ENCODE results near the gene LIN54.

DNA sequence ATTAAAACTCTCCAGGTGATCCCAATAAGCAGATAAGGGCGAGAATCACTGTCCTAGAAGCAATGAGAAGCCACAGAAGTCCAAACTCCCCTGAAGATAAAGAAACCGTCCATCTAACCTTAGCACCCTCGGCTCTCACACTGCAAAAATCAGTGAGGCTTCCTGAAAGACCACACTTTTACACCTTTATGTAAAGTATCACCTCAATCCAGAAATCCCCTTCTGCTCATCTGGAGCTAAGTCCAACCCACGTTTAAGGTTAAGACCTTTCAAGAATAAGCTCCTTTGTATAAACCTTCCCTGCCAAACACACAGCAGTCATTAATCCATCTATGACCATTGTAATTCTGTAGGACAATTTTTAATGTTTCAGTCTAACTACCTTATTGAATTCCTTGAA lies 41.7 kb downstream of the LIN54 start:
- TF ChIP-seq, protein P1, sequence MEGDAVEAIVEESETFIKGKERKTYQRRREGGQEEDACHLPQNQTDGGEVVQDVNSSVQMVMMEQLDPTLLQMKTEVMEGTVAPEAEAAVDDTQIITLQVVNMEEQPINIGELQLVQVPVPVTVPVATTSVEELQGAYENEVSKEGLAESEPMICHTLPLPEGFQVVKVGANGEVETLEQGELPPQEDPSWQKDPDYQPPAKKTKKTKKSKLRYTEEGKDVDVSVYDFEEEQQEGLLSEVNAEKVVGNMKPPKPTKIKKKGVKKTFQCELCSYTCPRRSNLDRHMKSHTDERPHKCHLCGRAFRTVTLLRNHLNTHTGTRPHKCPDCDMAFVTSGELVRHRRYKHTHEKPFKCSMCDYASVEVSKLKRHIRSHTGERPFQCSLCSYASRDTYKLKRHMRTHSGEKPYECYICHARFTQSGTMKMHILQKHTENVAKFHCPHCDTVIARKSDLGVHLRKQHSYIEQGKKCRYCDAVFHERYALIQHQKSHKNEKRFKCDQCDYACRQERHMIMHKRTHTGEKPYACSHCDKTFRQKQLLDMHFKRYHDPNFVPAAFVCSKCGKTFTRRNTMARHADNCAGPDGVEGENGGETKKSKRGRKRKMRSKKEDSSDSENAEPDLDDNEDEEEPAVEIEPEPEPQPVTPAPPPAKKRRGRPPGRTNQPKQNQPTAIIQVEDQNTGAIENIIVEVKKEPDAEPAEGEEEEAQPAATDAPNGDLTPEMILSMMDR (IDR thresholded peaks at IDR 0.05): no peak
- TF ChIP-seq POLR2A (IDR thresholded peaks at IDR 0.05) (no peak), EP300 (IDR thresholded peaks at IDR 0.05) (no peak)

Measured in sigmoid colon (tissue), 4 donors.